Gastroesophageal sphincter (tissue), 4 donors: ENCODE data around the gene GALNS. TPM values are rescaled to one million over a fixed set of nuclear protein-coding genes. Genes with fewer than 3 reads are reported as not detected.
A peak's percentile ranks its signal among the peaks of the same experiment; 100 is the strongest.

Experiments used
- ATAC-seq: fragments of 150-250 bp; one replicate; pipeline ENCODE4 v1.9.1; 2016; ENCODE audit warnings: mild to moderate bottlenecking, moderate library complexity
- H3K27ac ChIP-seq, 4 donors: fragments of 200-600 bp; sonication (generic) in 3 of 4; 1 replicate in 3 of 4; 2 replicates in 1 of 4; pipeline ENCODE4 v1.5.1; 2016 to 2019
- H3K27me3 ChIP-seq: fragments of 200-600 bp; sonication (generic); one replicate; pipeline ENCODE4 v1.5.1; 2019
- H3K36me3 ChIP-seq, 2 donors: fragments of 200-600 bp; sonication (generic); one replicate each; pipeline ENCODE4 v1.5.1; 2019; ENCODE audit warnings: control low read depth in 1 of 2
- H3K4me1 ChIP-seq, 3 donors: fragments of 200-600 bp; sonication (generic); 1 replicate in 2 of 3; 2 replicates in 1 of 3; pipeline ENCODE4 v1.5.1; 2016 to 2019; ENCODE audit warnings: control low read depth in 2 of 3
- H3K4me3 ChIP-seq, 2 donors: fragments of 200-600 bp; sonication (generic); one replicate each; pipeline ENCODE4 v1.5.1; 2019; ENCODE audit warnings: mild to moderate bottlenecking in 1 of 2, moderate library complexity in 1 of 2
- H3K9me3 ChIP-seq, 3 donors: fragments of 200-600 bp; sonication (generic); one replicate each; pipeline ENCODE4 v1.5.1; 2017 to 2019; ENCODE audit warnings: control low read depth in 2 of 3
- EP300 ChIP-seq: sonication (generic); formaldehyde crosslinking; IDR thresholded peaks from one replicate; pipeline ENCODE4 v1.6.1; 2017; ENCODE audit warnings: antibody characterized with exemption, mild to moderate bottlenecking
- POLR2A ChIP-seq, 2 donors: fragments of 450-650 bp; IDR thresholded peaks; one replicate each; pipeline ENCODE4 v1.6.1; 2017; ENCODE audit warnings: antibody characterized with exemption in 2 of 2, mild to moderate bottlenecking in 2 of 2, moderate library complexity in 1 of 2
- POLR2AphosphoS5 ChIP-seq: sonication (generic); formaldehyde crosslinking; IDR thresholded peaks from one replicate; pipeline ENCODE4 v1.6.1; 2017; ENCODE audit warnings: antibody characterized with exemption
- WGBS, 2 donors: methylation state at CpG; one replicate each; pipeline ENCODE4 v1.1.5; 2018; ENCODE audit warnings: low coverage in 1 of 2; 5-methylcytosine and 5-hydroxymethylcytosine counted together
- total RNA-seq, 4 donors: library from RNA; depleted of rRNA; stranded (reverse); fragments of >200 nt; gene quantifications; one replicate each; pipeline ENCODE4 v1.1.0, GENCODE V29; 2016
- TF ChIP-seq, protein P1 (sequence below), 4 experiments: fragments of 200-600 bp in 2 of 4; fragments of 450-650 bp in 2 of 4; sonication (generic) in 1 of 4; IDR thresholded peaks; one replicate each; pipeline ENCODE4 v1.5.1; 2017 to 2019; ENCODE audit warnings: antibody characterized with exemption in 4 of 4, mild to moderate bottlenecking in 2 of 4, moderate library complexity in 2 of 4

GALNS gene
- total RNA-seq, 4 donors from 2014 or later: 4.2 to 29.4 (median 15.6) TPM

DNA sequence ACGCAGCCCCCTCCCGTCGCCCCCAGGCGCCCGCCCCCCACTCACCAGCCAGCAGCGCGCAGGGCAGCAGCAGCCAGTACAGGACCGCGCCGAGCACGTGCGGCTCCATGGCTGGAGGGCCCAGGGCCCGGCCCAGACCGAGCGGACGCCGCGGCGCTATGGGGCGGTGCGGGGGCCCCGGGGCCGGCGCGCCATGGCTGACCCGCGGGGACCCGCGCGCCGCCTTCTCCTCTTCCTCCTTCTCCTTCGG is 72.0 kb downstream of the GALNS start:
- Histone ChIP-seq H3K36me3 (no peaks in the 10 kb centered on the region), H3K4me1 (peaks cover 3 to 58% (median 39%) of the 10 kb centered on the region in 3 donors), H3K27me3 (no peaks in the 10 kb centered on the region), H3K4me3 (peak overlapping the region; percentile 50 to 78), H3K27ac (peak overlapping the region; percentile 62 to 99 (median 93)), H3K9me3 (no peaks in the 10 kb centered on the region)
- TF ChIP-seq EP300 (no peak), POLR2AphosphoS5 (no peak), POLR2A (IDR thresholded peaks at IDR 0.05) (no peak)
- TF ChIP-seq, protein P1, sequence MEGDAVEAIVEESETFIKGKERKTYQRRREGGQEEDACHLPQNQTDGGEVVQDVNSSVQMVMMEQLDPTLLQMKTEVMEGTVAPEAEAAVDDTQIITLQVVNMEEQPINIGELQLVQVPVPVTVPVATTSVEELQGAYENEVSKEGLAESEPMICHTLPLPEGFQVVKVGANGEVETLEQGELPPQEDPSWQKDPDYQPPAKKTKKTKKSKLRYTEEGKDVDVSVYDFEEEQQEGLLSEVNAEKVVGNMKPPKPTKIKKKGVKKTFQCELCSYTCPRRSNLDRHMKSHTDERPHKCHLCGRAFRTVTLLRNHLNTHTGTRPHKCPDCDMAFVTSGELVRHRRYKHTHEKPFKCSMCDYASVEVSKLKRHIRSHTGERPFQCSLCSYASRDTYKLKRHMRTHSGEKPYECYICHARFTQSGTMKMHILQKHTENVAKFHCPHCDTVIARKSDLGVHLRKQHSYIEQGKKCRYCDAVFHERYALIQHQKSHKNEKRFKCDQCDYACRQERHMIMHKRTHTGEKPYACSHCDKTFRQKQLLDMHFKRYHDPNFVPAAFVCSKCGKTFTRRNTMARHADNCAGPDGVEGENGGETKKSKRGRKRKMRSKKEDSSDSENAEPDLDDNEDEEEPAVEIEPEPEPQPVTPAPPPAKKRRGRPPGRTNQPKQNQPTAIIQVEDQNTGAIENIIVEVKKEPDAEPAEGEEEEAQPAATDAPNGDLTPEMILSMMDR (IDR thresholded peaks at IDR 0.05): no peak
- peak; percentile 55 for ATAC-seq
- no CpG with 5 or more reads among the region's 32 CpGs for WGBS, 2 donors

DNA sequence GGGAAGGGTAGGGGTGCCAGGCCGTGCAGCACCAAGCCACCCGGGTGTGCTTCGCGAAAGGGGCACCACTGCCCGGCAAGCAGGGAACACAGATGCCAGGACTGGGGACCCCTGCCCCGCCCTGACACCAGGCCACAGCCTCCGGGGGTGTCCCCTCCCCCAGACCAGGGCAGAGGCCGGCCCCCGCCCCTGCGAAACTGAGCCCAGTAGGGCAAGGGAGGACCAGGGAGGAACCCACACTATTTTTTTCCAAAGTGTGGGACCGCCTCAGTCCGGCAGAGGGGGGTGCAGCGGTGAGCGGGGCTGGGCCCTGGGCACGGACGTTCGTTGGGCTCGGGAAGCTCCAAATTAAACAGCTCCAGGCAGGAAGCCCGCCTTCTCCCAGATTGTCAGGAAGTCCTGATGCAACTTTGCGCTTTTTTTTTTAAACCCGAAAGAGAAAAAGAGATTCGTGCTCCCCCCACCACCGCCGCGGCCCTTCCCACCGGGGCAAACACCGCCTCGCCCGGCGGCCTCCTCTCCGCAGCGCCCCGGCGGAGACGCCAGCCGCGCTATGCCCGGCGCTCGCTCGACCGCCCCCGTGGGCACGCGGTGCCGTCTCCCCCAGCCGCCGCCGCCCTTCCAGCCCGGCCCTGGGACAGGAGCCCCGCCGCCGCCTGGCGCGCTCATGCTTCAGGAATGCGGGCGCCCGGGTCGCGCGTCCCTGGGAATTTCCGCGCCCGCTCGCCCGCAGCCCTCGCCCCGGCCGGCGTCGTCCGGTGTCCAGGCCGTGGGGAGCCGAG is 72.5 kb downstream of the GALNS start:
- Histone ChIP-seq H3K9me3 (no peaks in the 10 kb centered on the region), H3K4me3 (peak overlapping the region; percentile 50 to 78), H3K27ac (peak overlapping the region; percentile 62 to 99 (median 93)), H3K4me1 (peaks cover 3 to 64% (median 44%) of the 10 kb centered on the region in 3 donors), H3K36me3 (no peaks in the 10 kb centered on the region), H3K27me3 (no peaks in the 10 kb centered on the region)
- WGBS, 2 donors: 0% methylated on average over 4 of the region's 74 CpGs; no CpG with 5 or more reads in 1 of the 2 donors
- ATAC-seq: peak; percentile 71
- TF ChIP-seq POLR2AphosphoS5 (peak; percentile 61), POLR2A (IDR thresholded peaks at IDR 0.05) (no peak), EP300 (no peak)
- TF ChIP-seq, protein P1 (IDR thresholded peaks at IDR 0.05): peak in 3 of 4 experiments; percentile 65 to 76 (median 69)

DNA sequence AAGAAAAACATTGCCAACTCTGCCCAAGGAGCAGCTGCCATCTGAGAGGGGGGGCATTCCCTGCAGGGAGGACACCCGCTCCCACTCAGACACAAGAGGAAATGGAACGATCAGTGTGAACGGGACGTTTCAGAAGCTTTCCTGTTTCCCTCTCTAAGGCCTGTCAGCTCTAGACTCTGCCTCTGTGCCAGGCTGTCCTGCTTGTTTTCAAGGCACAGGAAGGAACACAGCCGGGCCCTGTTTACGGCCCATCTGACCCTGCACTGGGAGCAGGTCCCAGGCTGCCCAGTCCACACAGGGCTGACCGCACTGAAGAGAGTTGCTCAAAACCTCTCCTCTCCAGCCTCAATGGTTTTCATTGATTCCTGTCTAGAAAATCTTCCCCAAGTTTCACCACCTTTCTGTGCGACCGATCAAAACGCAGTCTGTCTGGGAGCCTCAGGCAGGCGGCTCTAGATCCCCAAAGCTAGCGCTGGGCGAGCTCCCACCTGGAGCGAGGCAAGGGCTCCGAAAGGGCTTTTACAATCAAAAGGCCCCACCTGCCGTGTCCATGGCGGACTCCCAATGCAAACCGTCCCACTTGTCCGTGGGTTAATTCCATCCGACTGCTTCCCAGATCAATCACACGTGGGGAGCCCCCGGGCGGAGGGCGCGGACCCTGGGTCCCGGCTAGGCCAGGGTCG is 73.2 kb downstream of the GALNS start:
- Histone ChIP-seq H3K36me3 (no peaks in the 10 kb centered on the region), H3K4me1 (peaks cover 3 to 71% (median 48%) of the 10 kb centered on the region in 3 donors), H3K4me3 (peak overlapping the region; percentile 50 to 78), H3K9me3 (no peaks in the 10 kb centered on the region), H3K27me3 (no peaks in the 10 kb centered on the region), H3K27ac (peak overlapping the region; percentile 62 to 99 (median 93))
- WGBS, 2 donors: 4 to 23% methylated on average over 3 to 4 of the region's 27 CpGs
- peak; percentile 37 for ATAC-seq
- peak in 1 of 2 donors; percentile 16 for TF ChIP-seq POLR2A (IDR thresholded peaks at IDR 0.05)
- peak; percentile 60 for TF ChIP-seq POLR2AphosphoS5
- TF ChIP-seq, protein P1 (IDR thresholded peaks at IDR 0.05): no peak
- no peak for TF ChIP-seq EP300

DNA sequence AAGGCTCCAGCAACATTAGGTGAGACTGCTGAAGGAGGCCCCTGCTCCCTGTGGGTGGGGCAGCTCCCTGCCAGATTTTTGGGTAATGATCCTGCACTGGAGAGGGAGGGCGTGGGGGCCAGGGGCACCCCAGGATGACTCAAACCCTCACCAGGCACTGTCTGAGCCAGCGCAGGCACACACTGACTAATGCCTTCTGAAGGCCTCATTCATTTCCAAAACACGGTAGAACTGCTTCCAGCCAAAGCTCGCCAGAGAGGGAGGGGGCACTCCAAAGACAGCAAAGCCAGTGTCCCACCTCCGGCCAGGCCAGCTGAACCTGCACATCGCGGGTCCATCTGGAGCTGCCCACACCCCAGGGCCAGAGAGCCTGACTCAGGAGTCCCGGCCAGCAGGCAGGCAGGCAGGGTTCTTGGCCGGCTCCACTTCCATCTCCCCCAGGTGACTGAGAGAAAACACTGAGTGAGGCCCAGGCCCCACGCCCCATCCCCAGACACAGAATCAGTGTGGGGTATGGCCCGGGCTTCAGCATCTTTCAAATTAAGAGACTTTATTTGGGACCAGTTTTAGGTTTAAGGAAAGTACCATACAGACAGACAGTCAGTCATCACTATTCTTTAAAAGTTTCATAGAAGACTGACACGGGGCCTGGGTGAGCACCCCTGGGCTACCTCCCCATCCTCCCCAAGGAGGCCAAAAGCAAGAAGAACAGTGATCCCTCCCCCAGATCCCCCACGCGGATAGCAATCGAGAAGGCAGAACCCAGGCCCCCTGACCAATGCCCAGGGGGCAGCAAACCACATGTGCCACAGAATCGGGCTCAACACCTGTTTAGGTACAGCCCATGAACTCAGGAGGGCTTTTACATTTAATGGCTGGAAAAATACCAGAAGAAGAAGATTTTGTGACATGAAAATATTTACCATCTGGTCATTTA is 74.0 kb downstream of the GALNS start:
- peaks cover 3 to 79% (median 55%) of the 10 kb centered on the region in 3 donors for H3K4me1 ChIP-seq
- no peaks in the 10 kb centered on the region for H3K9me3 ChIP-seq
- no peak for ATAC-seq
- H3K27me3 ChIP-seq: no peaks in the 10 kb centered on the region
- H3K36me3 ChIP-seq: no peaks in the 10 kb centered on the region
- peak overlapping the region; percentile 50 to 78 for H3K4me3 ChIP-seq
- WGBS, 2 donors: 46% methylated on average over 9 of the region's 16 CpGs; no CpG with 5 or more reads in 1 of the 2 donors
- TF ChIP-seq EP300 (no peak), POLR2A (IDR thresholded peaks at IDR 0.05) (no peak), POLR2AphosphoS5 (peak; percentile 85)
- peak overlapping the region; percentile 62 to 99 (median 93) for H3K27ac ChIP-seq
